ENCODE results near the gene BFAR. TPM values are rescaled to one million over a fixed set of nuclear protein-coding genes. Genes with fewer than 3 reads are reported as not detected.
A peak's percentile ranks its signal among the peaks of the same experiment; 100 is the strongest.

BFAR gene
- polyA plus RNA-seq, 2 of the 4 experiments (the other 2 are of a cell fraction), result 74.8 to 93.3 TPM

DNA sequence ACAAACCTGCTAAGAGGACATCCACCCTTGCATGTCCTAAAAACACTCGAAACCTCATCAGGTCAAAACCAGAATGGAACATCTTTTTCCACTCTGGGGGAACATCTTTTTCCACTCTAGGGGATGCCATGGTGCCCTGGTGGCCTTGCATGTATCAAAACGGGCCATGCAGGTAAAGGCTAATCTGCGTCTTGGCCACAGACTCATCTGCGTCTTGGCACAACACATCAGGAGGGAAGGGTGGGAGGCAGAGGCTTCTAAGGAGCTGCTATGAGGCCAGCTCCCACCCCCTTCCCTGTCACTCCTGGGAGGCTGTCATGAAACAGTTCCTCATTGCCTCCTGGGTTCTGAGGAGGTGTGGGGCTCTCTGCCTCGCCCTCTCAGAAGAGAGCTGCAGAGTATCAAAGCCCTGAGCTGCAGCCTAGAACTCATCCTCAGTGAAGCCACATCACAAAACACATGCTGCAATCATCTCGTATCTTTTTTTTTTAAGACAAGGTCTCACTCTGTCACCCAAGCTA lies 30.2 kb upstream of the BFAR start:
- Histone ChIP-seq H3K9me3 (no peaks in the 10 kb centered on the region), H3K4me3 (no peak overlapping the region), H3K4me1 (no peaks in the 10 kb centered on the region), H3K4me2 (no peak overlapping the region), H3K27ac (no peak overlapping the region)
- DNase-seq (ENCODE audit: low read depth in 1 of 2, low spot score in 1 of 2) (no peak), ATAC-seq (peak; percentile 48 to 56; a peak in 5 of 6 replicates), FAIRE-seq (no peak)
- TF ChIP-seq JUN (IDR thresholded peaks at IDR 0.05) (no peak), HEYL (CRISPR knock-in tag; IDR thresholded peaks at IDR 0.05) (no peak), CHD2 (IDR thresholded peaks at IDR 0.05; ENCODE audit: low read length, partially characterized antibody) (no peak), ZFP36 (IDR thresholded peaks at IDR 0.05; ENCODE audit: borderline replicate concordance, partially characterized antibody) (no peak), RNF2 (IDR thresholded peaks at IDR 0.05; ENCODE audit: borderline replicate concordance, low read depth) (no peak), RARB (CRISPR knock-in tag; IDR thresholded peaks at IDR 0.05) (no peak), BHLHE40 (IDR thresholded peaks at IDR 0.05; ENCODE audit: low read depth, low read length) (no peak), HDAC2 (IDR thresholded peaks at IDR 0.05) (no peak), ZSCAN20 (CRISPR knock-in tag; IDR thresholded peaks at IDR 0.05) (no peak), NPAS2 (CRISPR knock-in tag; IDR thresholded peaks at IDR 0.05; ENCODE audit: borderline replicate concordance) (no peak), CEBPB (IDR thresholded peaks at IDR 0.05) (no peak), CBX2 (IDR thresholded peaks at IDR 0.05; ENCODE audit: borderline replicate concordance, low read depth) (no peak), EHF (CRISPR knock-in tag; IDR thresholded peaks at IDR 0.05) (no peak), EHMT2 (IDR thresholded peaks at IDR 0.05; ENCODE audit: low read depth) (no peak), FOSB (CRISPR knock-in tag; IDR thresholded peaks at IDR 0.05) (no peak), POLR2A (IDR thresholded peaks at IDR 0.05; ENCODE audit: low read length) (no peak), ZNF302 (CRISPR knock-in tag; IDR thresholded peaks at IDR 0.05) (no peak), JUNB (IDR thresholded peaks at IDR 0.05) (no peak), ESRRA (IDR thresholded peaks at IDR 0.05; ENCODE audit: borderline replicate concordance, low read length) (no peak)
- TF ChIP-seq, protein P1, sequence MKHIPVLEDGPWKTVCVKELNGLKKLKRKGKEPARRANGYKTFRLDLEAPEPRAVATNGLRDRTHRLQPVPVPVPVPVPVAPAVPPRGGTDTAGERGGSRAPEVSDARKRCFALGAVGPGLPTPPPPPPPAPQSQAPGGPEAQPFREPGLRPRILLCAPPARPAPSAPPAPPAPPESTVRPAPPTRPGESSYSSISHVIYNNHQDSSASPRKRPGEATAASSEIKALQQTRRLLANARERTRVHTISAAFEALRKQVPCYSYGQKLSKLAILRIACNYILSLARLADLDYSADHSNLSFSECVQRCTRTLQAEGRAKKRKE (CRISPR knock-in tag; IDR thresholded peaks at IDR 0.05; ENCODE audit: low read depth), result no peak
- ChIA-PET POLR2A (no interaction called here), CTCF (interaction anchor here (1.4 to 1.7 kb wide), 2 partner anchors 8 to 353 kb away, joined by 4 read pairs; no protein-coding TSS in a partner anchor)
- 92% methylated on average over 6 of the region's 6 CpGs for WGBS (ENCODE audit: missing lambda C conversion rate)

DNA sequence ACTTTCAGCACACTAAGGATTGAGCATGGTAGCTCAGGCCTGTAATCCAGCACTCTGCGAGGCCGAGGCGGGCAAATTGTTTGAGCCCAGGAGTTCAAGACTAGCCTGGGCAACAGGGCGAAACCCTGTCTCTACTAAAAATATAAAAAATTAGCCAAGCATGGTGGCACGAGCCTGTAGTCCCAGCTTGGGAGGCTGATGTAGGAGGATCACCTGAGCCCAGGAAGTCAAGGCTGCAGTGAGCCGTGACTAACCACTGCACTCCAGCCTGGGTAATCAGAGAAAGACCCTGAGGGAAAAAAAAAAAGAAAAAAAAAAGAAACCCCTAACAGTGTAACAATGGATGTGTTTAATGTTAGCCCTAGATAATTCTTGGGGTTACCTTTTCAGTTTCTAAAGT lies 26.6 kb upstream of the BFAR start:
- Histone ChIP-seq H3K4me3 (no peak overlapping the region), H3K4me1 (no peaks in the 10 kb centered on the region), H3K4me2 (no peak overlapping the region), H3K27ac (no peak overlapping the region), H3K9me3 (no peaks in the 10 kb centered on the region)
- ChIA-PET CTCF (interaction anchor here (0.6 to 1.9 kb wide), 3 partner anchors 11 to 43 kb away, joined by 3 to 6 read pairs (median 5); no protein-coding TSS in a partner anchor), POLR2A (no interaction called here)
- WGBS (ENCODE audit: missing lambda C conversion rate), result 92% methylated on average over 6 of the region's 6 CpGs
- ATAC-seq (no peak), FAIRE-seq (no peak), DNase-seq (ENCODE audit: low read depth in 1 of 2, low spot score in 1 of 2) (no peak)
- TF ChIP-seq, protein P2, sequence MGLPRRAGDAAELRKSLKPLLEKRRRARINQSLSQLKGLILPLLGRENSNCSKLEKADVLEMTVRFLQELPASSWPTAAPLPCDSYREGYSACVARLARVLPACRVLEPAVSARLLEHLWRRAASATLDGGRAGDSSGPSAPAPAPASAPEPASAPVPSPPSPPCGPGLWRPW (IDR thresholded peaks at IDR 0.05), result no peak
- no peak for TF ChIP-seq ZC3H11A (IDR thresholded peaks at IDR 0.05)
- TF ChIP-seq TP53 (CRISPR knock-in tag; IDR thresholded peaks at IDR 0.05), result no peak
- TF ChIP-seq NFE2L2 (conservative IDR thresholded peaks at IDR 0.05; ENCODE audit: low read length), result no peak
- TF ChIP-seq ZNF302 (CRISPR knock-in tag; IDR thresholded peaks at IDR 0.05), result no peak
- TF ChIP-seq RAD21 (conservative IDR thresholded peaks at IDR 0.05 in 1 of 2, IDR thresholded peaks at IDR 0.05 in 1 of 2), result no peak
- TF ChIP-seq, protein P3, sequence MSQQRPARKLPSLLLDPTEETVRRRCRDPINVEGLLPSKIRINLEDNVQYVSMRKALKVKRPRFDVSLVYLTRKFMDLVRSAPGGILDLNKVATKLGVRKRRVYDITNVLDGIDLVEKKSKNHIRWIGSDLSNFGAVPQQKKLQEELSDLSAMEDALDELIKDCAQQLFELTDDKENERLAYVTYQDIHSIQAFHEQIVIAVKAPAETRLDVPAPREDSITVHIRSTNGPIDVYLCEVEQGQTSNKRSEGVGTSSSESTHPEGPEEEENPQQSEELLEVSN (IDR thresholded peaks at IDR 0.05; ENCODE audit: borderline replicate concordance, low read depth), result no peak
- TF ChIP-seq MAFK (IDR thresholded peaks at IDR 0.05; ENCODE audit: partially characterized antibody), result no peak
- no peak for TF ChIP-seq SMC3 (IDR thresholded peaks at IDR 0.05)
- no peak for TF ChIP-seq ZFP36 (IDR thresholded peaks at IDR 0.05; ENCODE audit: borderline replicate concordance, partially characterized antibody)
- TF ChIP-seq, protein P4, sequence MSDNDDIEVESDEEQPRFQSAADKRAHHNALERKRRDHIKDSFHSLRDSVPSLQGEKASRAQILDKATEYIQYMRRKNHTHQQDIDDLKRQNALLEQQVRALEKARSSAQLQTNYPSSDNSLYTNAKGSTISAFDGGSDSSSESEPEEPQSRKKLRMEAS (IDR thresholded peaks at IDR 0.05), result no peak
- TF ChIP-seq FOXS1 (CRISPR knock-in tag; IDR thresholded peaks at IDR 0.05), result no peak
- TF ChIP-seq, protein P5, sequence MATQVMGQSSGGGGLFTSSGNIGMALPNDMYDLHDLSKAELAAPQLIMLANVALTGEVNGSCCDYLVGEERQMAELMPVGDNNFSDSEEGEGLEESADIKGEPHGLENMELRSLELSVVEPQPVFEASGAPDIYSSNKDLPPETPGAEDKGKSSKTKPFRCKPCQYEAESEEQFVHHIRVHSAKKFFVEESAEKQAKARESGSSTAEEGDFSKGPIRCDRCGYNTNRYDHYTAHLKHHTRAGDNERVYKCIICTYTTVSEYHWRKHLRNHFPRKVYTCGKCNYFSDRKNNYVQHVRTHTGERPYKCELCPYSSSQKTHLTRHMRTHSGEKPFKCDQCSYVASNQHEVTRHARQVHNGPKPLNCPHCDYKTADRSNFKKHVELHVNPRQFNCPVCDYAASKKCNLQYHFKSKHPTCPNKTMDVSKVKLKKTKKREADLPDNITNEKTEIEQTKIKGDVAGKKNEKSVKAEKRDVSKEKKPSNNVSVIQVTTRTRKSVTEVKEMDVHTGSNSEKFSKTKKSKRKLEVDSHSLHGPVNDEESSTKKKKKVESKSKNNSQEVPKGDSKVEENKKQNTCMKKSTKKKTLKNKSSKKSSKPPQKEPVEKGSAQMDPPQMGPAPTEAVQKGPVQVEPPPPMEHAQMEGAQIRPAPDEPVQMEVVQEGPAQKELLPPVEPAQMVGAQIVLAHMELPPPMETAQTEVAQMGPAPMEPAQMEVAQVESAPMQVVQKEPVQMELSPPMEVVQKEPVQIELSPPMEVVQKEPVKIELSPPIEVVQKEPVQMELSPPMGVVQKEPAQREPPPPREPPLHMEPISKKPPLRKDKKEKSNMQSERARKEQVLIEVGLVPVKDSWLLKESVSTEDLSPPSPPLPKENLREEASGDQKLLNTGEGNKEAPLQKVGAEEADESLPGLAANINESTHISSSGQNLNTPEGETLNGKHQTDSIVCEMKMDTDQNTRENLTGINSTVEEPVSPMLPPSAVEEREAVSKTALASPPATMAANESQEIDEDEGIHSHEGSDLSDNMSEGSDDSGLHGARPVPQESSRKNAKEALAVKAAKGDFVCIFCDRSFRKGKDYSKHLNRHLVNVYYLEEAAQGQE (IDR thresholded peaks at IDR 0.05), result no peak
- no peak for TF ChIP-seq FOSL2 (IDR thresholded peaks at IDR 0.05)
- no peak for TF ChIP-seq FOSL2 (CRISPR knock-in tag; IDR thresholded peaks at IDR 0.05)
- TF ChIP-seq JUN (IDR thresholded peaks at IDR 0.05), result no peak
- no peak for TF ChIP-seq RFX5 (IDR thresholded peaks at IDR 0.05)
- TF ChIP-seq CEBPB (IDR thresholded peaks at IDR 0.05), result no peak
- no peak for TF ChIP-seq KDM1A (IDR thresholded peaks at IDR 0.05; ENCODE audit: low read depth)

Measured in A549 (cell line).